ENCODE data around the gene WFDC2. TPM values are rescaled to one million over a fixed set of nuclear protein-coding genes. Genes with fewer than 3 reads are reported as not detected.

WFDC2 gene
- total RNA-seq, 1 donor from 2014 or later: 4.1 TPM

- FAIRE-seq (no peak), DNase-seq (ENCODE audit: low read depth) (no peak)
Measured at GRCh38 chr20:45461225-45461624, 8.3 kb upstream of the WFDC2 start.

GRCh38 chr20:45462711-45463509 lies 6.6 kb upstream of the WFDC2 start:
- Histone ChIP-seq H3K4me1 (ENCODE audit: insufficient read depth, low read length) (no peaks in the 10 kb centered on the region), H3K27ac (ENCODE audit: low read depth, low read length) (no peak overlapping the region), H3K4me3 (ENCODE audit: insufficient read depth, low read depth, low read length) (no peak overlapping the region), H3K4me2 (ENCODE audit: low read length) (no peak overlapping the region), H3K79me2 (ENCODE audit: insufficient read depth, low read length) (no peaks in the 10 kb centered on the region), H3K27me3 (ENCODE audit: insufficient read depth, low read length) (peaks cover 48% of the 10 kb centered on the region), H3K9me3 (ENCODE audit: insufficient read depth, low read depth, low read length) (no peaks in the 10 kb centered on the region), H2AFZ (ENCODE audit: low read depth, low read length) (no peak overlapping the region), H4K20me1 (ENCODE audit: insufficient read depth, low read length) (no peaks in the 10 kb centered on the region), H3K36me3 (ENCODE audit: insufficient read depth, low read length) (no peaks in the 10 kb centered on the region), H3K9ac (ENCODE audit: low read length) (no peak overlapping the region)
- no peak overlapping the region for H3K27ac Mint-ChIP-seq (ENCODE audit: unreplicated experiment)
- peaks cover 13% of the 10 kb centered on the region for H3K27me3 Mint-ChIP-seq (ENCODE audit: low read depth, unreplicated experiment)
- no peak overlapping the region for H3K4me3 Mint-ChIP-seq (ENCODE audit: unreplicated experiment)
- DNase-seq (ENCODE audit: low read depth) (no peak), FAIRE-seq (no peak)
- H3K4me1 Mint-ChIP-seq (ENCODE audit: low read depth, unreplicated experiment): no peaks in the 10 kb centered on the region
- H3K9me3 Mint-ChIP-seq (ENCODE audit: unreplicated experiment): no peaks in the 10 kb centered on the region
- no peaks in the 10 kb centered on the region for H3K36me3 Mint-ChIP-seq (ENCODE audit: low read depth, unreplicated experiment)
- TF ChIP-seq EZH2 (IDR thresholded peaks at IDR 0.05; ENCODE audit: insufficient read depth, low read length) (no peak), CTCF (IDR thresholded peaks at IDR 0.05; ENCODE audit: insufficient read depth, low read depth, low read length) (no peak)

More at GRCh38 chr20:45461225-45461624, 8.3 kb upstream of the WFDC2 start:
- H3K4me1 Mint-ChIP-seq (ENCODE audit: low read depth, unreplicated experiment): no peaks in the 10 kb centered on the region
- no peak overlapping the region for H3K4me3 ChIP-seq (ENCODE audit: insufficient read depth, low read depth, low read length)
- H3K9ac ChIP-seq (ENCODE audit: low read length): no peak overlapping the region
- H3K4me1 ChIP-seq (ENCODE audit: insufficient read depth, low read length): no peaks in the 10 kb centered on the region
- H3K4me3 Mint-ChIP-seq (ENCODE audit: unreplicated experiment): no peak overlapping the region
- H3K4me2 ChIP-seq (ENCODE audit: low read length): no peak overlapping the region
- no peaks in the 10 kb centered on the region for H3K9me3 Mint-ChIP-seq (ENCODE audit: unreplicated experiment)
- peaks cover 40% of the 10 kb centered on the region for H3K27me3 ChIP-seq (ENCODE audit: insufficient read depth, low read length)
- no peaks in the 10 kb centered on the region for H3K36me3 ChIP-seq (ENCODE audit: insufficient read depth, low read length)
- no peaks in the 10 kb centered on the region for H3K79me2 ChIP-seq (ENCODE audit: insufficient read depth, low read length)
- H4K20me1 ChIP-seq (ENCODE audit: insufficient read depth, low read length): no peaks in the 10 kb centered on the region
- H3K36me3 Mint-ChIP-seq (ENCODE audit: low read depth, unreplicated experiment): no peaks in the 10 kb centered on the region
- no peak overlapping the region for H3K27ac ChIP-seq (ENCODE audit: low read depth, low read length)
- peaks cover 12% of the 10 kb centered on the region for H3K27me3 Mint-ChIP-seq (ENCODE audit: low read depth, unreplicated experiment)
- H2AFZ ChIP-seq (ENCODE audit: low read depth, low read length): no peak overlapping the region
- no peak overlapping the region for H3K27ac Mint-ChIP-seq (ENCODE audit: unreplicated experiment)
- TF ChIP-seq CTCF (IDR thresholded peaks at IDR 0.05; ENCODE audit: insufficient read depth, low read depth, low read length): no peak
- H3K9me3 ChIP-seq (ENCODE audit: insufficient read depth, low read depth, low read length): no peaks in the 10 kb centered on the region

DNA sequence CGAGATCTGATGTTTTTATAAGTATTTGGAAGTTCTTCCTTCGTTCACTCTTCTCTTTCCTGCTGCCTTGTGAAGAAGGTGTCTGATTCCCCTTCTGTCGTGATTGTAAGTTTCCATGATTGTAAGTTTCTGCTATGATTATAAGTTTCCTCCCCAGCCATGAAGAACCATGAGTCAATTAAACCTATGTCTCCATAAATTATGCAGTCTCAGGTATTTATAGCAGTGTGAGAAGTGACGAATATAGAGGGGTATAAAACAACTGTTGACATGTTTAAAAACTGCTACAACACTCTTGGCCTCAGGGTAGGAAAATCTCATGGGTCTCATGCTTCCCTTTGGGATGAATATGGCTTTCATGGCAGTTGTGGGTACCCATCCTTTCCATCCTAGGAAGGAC lies 5.8 kb upstream of the WFDC2 start:
- H3K27me3 ChIP-seq (ENCODE audit: insufficient read depth, low read length): peaks cover 52% of the 10 kb centered on the region
- H3K27ac Mint-ChIP-seq (ENCODE audit: unreplicated experiment): no peak overlapping the region
- H2AFZ ChIP-seq (ENCODE audit: low read depth, low read length): no peak overlapping the region
- H3K9me3 ChIP-seq (ENCODE audit: insufficient read depth, low read depth, low read length): no peaks in the 10 kb centered on the region
- no peaks in the 10 kb centered on the region for H4K20me1 ChIP-seq (ENCODE audit: insufficient read depth, low read length)
- H3K79me2 ChIP-seq (ENCODE audit: insufficient read depth, low read length): no peaks in the 10 kb centered on the region
- DNase-seq (ENCODE audit: low read depth) (no peak), FAIRE-seq (no peak)
- no peak overlapping the region for H3K27ac ChIP-seq (ENCODE audit: low read depth, low read length)
- no peak overlapping the region for H3K4me3 Mint-ChIP-seq (ENCODE audit: unreplicated experiment)
- no peaks in the 10 kb centered on the region for H3K36me3 ChIP-seq (ENCODE audit: insufficient read depth, low read length)
- no peaks in the 10 kb centered on the region for H3K4me1 Mint-ChIP-seq (ENCODE audit: low read depth, unreplicated experiment)
- no peak overlapping the region for H3K4me2 ChIP-seq (ENCODE audit: low read length)
- TF ChIP-seq CTCF (IDR thresholded peaks at IDR 0.05; ENCODE audit: insufficient read depth, low read depth, low read length): no peak
- no peak for TF ChIP-seq EZH2 (IDR thresholded peaks at IDR 0.05; ENCODE audit: insufficient read depth, low read length)
- H3K9me3 Mint-ChIP-seq (ENCODE audit: unreplicated experiment): no peaks in the 10 kb centered on the region
- H3K4me1 ChIP-seq (ENCODE audit: insufficient read depth, low read length): no peaks in the 10 kb centered on the region
- H3K4me3 ChIP-seq (ENCODE audit: insufficient read depth, low read depth, low read length): no peak overlapping the region
- H3K27me3 Mint-ChIP-seq (ENCODE audit: low read depth, unreplicated experiment): peaks cover 21% of the 10 kb centered on the region
- H3K9ac ChIP-seq (ENCODE audit: low read length): no peak overlapping the region
- H3K36me3 Mint-ChIP-seq (ENCODE audit: low read depth, unreplicated experiment): no peaks in the 10 kb centered on the region

Data from astrocyte (in vitro differentiated cells and primary cell).